HG02884 (cell line): Measurements from ENCODE around the gene IMPDH1.

Experiments used
- ATAC-seq: cut with Tn5 transposase; IDR thresholded peaks from one replicate; pipeline ENCODE4 v1.9.1; 2021; ENCODE audit warnings: mild to moderate bottlenecking, moderate library complexity; ENCODE audit not compliant: unreplicated experiment

The IMPDH1 gene

GRCh38 chr7:128406314-128407232, 3.2 kb downstream of the IMPDH1 start:
- ATAC-seq = no peak

- ATAC-seq = no peak
These were observed 4.1 kb downstream of the IMPDH1 start for GRCh38 chr7:128405471-128406313.

GRCh38 chr7:128404886-128405470, 4.8 kb downstream of the IMPDH1 start:
- no peak for ATAC-seq

GRCh38 chr7:128404143-128404681, 5.6 kb downstream of the IMPDH1 start:
- ATAC-seq = no peak

- ATAC-seq = no peak
These were observed 6.1 kb downstream of the IMPDH1 start for GRCh38 chr7:128403676-128404075.

- no peak for ATAC-seq
These were observed 7.4 kb downstream of the IMPDH1 start for GRCh38 chr7:128402356-128402755.

GRCh38 chr7:128400566-128400965, 9.2 kb downstream of the IMPDH1 start:
- ATAC-seq = no peak

- ATAC-seq = no peak
These were observed 9.8 kb downstream of the IMPDH1 start for GRCh38 chr7:128399991-128400390.

- no peak for ATAC-seq
These were observed 11.0 kb downstream of the IMPDH1 start for GRCh38 chr7:128398841-128399135.

- ATAC-seq = no peak
These were observed 11.6 kb downstream of the IMPDH1 start for GRCh38 chr7:128398016-128398840.

GRCh38 chr7:128396357-128396756, 13.4 kb downstream of the IMPDH1 start:
- no peak for ATAC-seq

GRCh38 chr7:128395748-128396147, 14.0 kb downstream of the IMPDH1 start:
- no peak for ATAC-seq

- no peak for ATAC-seq
These were observed 14.8 kb downstream of the IMPDH1 start for GRCh38 chr7:128394904-128395496.

GRCh38 chr7:128393526-128394330, 16.1 kb downstream of the IMPDH1 start:
- ATAC-seq = no peak

- ATAC-seq = no peak
These were observed 17.1 kb downstream of the IMPDH1 start for GRCh38 chr7:128392446-128393327.

- no peak for ATAC-seq
These were observed 18.0 kb downstream of the IMPDH1 start for GRCh38 chr7:128391805-128392204.

GRCh38 chr7:128390871-128391565, 18.8 kb downstream of the IMPDH1 start:
- ATAC-seq = no peak
